GM12878 (cell line): Measurements from ENCODE around the gene UBAC2. TPM values are rescaled to one million over a fixed set of nuclear protein-coding genes. Genes with fewer than 3 reads are reported as not detected.
A peak's percentile ranks its signal among the peaks of the same experiment; 100 is the strongest.

Experiments used
- ATAC-seq: fragments of 200-7000 bp; cut with Tn5 transposase; 3 replicates; pipeline ENCODE4 v1.9.1; 2020; ENCODE audit warnings: mild to moderate bottlenecking, moderate library complexity
- BruUV-seq: library from RNA; stranded (reverse); fragments of 400-500 nt; replicated peaks from 2 replicates; lab custom pipeline; 2021; lab: Mats Ljungman, UMichigan
- CTCF ChIA-PET: fragments of 300-600 bp; sonication (Branson Sonifier 250); formaldehyde crosslinking; extraction: SDS; loops from one replicate; lab custom pipeline; 2021; ENCODE audit warnings: inconsistent platforms; lab: Yijun Ruan, JAX
- POLR2A ChIA-PET: fragments of 350-600 bp; formaldehyde crosslinking; extraction: SDS; loops from one replicate; lab custom pipeline; 2021; ENCODE audit warnings: inconsistent platforms; lab: Charles Lee
- RAD21 ChIA-PET: fragments of 300-600 bp; sonication (Branson Sonifier 250); formaldehyde crosslinking; loops from one replicate; lab custom pipeline; 2023; ENCODE audit warnings: antibody characterized with exemption; ENCODE audit not compliant: unreplicated experiment; lab: Charles Lee
- SMC1A ChIA-PET: fragments of 300-600 bp; sonication (Branson Sonifier 250); formaldehyde crosslinking; loops from one replicate; lab custom pipeline; 2023; ENCODE audit not compliant: unreplicated experiment, uncharacterized antibody; lab: Charles Lee
- DNase-seq: peaks from one replicate; pipeline ENCODE4 v3.0.0-alpha.2; 2011; ENCODE audit warnings: low read depth, low spot score
- FAIRE-seq: peaks from 3 replicates; lab custom pipeline; 2011; peaks lifted over from hg19 to GRCh38; lab: Jason Lieb, UNC
- H2AFZ ChIP-seq: 2 replicates; pipeline ENCODE4 v1.6.0; 2011; ENCODE audit warnings: low read depth, low read length, control low read depth; ENCODE audit not compliant: control insufficient read depth
- H3K27ac ChIP-seq: 2 replicates; pipeline ENCODE4 v1.5.1; 2011; ENCODE audit warnings: control low read depth; ENCODE audit not compliant: control insufficient read depth, insufficient read depth
- H3K27me3 ChIP-seq, 2 experiments: replicated peaks in 1 of 2; 2 replicates each; pipeline versions ENCODE4 v1.6.0 to v1.6.1; 2011; ENCODE audit warnings: low read length in 1 of 2; ENCODE audit not compliant: control insufficient read depth in 2 of 2, insufficient read depth in 2 of 2
- H3K36me3 ChIP-seq, 2 experiments: 2 replicates each; pipeline ENCODE4 v1.5.1; 2011; ENCODE audit warnings: low read length in 1 of 2; ENCODE audit not compliant: control insufficient read depth in 2 of 2, insufficient read depth in 2 of 2
- H3K4me1 ChIP-seq: 2 replicates; pipeline ENCODE4 v1.6.1; 2011; ENCODE audit warnings: mild to moderate bottlenecking, low read length, moderate library complexity, mixed read lengths; ENCODE audit not compliant: control insufficient read depth, insufficient read depth
- H3K4me2 ChIP-seq: 2 replicates; pipeline ENCODE4 v1.6.0; 2011; ENCODE audit warnings: control low read depth; ENCODE audit not compliant: control insufficient read depth, insufficient read depth
- H3K4me3 ChIP-seq: fragments of 200-600 bp; sonication (generic); 2 replicates; pipeline ENCODE4 v1.5.1; 2016
- H3K79me2 ChIP-seq: 2 replicates; pipeline ENCODE4 v1.6.0; 2011; ENCODE audit warnings: low read length; ENCODE audit not compliant: control insufficient read depth, insufficient read depth
- H3K9ac ChIP-seq: 2 replicates; pipeline ENCODE4 v1.8.0; 2011; ENCODE audit warnings: low read length, control low read depth, mixed read lengths; ENCODE audit not compliant: control insufficient read depth, insufficient read depth
- H3K9me3 ChIP-seq: replicated peaks from 3 replicates; pipeline ENCODE4 v1.5.1; 2011; ENCODE audit warnings: mild to moderate bottlenecking, low read length; ENCODE audit not compliant: control insufficient read depth, insufficient read depth
- H4K20me1 ChIP-seq: 2 replicates; pipeline ENCODE4 v1.6.0; 2011; ENCODE audit not compliant: control insufficient read depth, insufficient read depth
- BMI1 ChIP-seq: fragments of 450-650 bp; IDR thresholded peaks from 2 replicates; pipeline ENCODE4 v1.6.1; 2016; ENCODE audit warnings: mild to moderate bottlenecking, moderate library complexity, borderline replicate concordance
- BRCA1 ChIP-seq: IDR thresholded peaks from 2 replicates; pipeline ENCODE4 v1.6.1; 2011; ENCODE audit warnings: low read depth, low read length, improper control_type of control experiment
- CHD4 ChIP-seq: fragments of 200-600 bp; sonication (generic); IDR thresholded peaks from 2 replicates; pipeline ENCODE4 v1.6.1; 2016; ENCODE audit warnings: mild to moderate bottlenecking
- EP300 ChIP-seq, 2 experiments: fragments of 150-350 bp in 1 of 2; IDR thresholded peaks; 2 replicates each; pipeline ENCODE4 v1.6.1; 2011 to 2012; ENCODE audit warnings: low read depth in 2 of 2, low read length in 2 of 2, borderline replicate concordance in 1 of 2, improper control_type of control experiment in 1 of 2, inconsistent platforms in 1 of 2; ENCODE audit not compliant: control insufficient read depth in 1 of 2
- GATAD2B ChIP-seq: fragments of 450-650 bp; conservative IDR thresholded peaks from 2 replicates; pipeline ENCODE4 v1.6.1; 2017; ENCODE audit warnings: low read depth, mild to moderate bottlenecking, moderate library complexity
- HDAC6 ChIP-seq: fragments of 200-600 bp; sonication (generic); IDR thresholded peaks from one replicate; pipeline ENCODE4 v1.8.0; 2017; ENCODE audit warnings: antibody characterized with exemption; ENCODE audit not compliant: unreplicated experiment
- MEF2B ChIP-seq: fragments of 450-650 bp; IDR thresholded peaks from 2 replicates; pipeline ENCODE4 v1.6.1; 2018; ENCODE audit warnings: mild to moderate bottlenecking, moderate library complexity; ENCODE audit not compliant: partially characterized antibody, poor library complexity, severe bottlenecking
- MTA3 ChIP-seq: IDR thresholded peaks from 2 replicates; pipeline ENCODE4 v1.6.1; 2012; ENCODE audit warnings: low read length, inconsistent platforms, borderline replicate concordance
- NR2C1 ChIP-seq: fragments of 450-650 bp; IDR thresholded peaks from 2 replicates; pipeline ENCODE4 v1.6.1; 2017; ENCODE audit warnings: antibody characterized with exemption, mild to moderate bottlenecking, moderate library complexity
- PAX5 ChIP-seq: IDR thresholded peaks from 2 replicates; pipeline ENCODE4 v1.6.1; 2011; ENCODE audit warnings: low read depth, low read length, borderline replicate concordance
- PBX3 ChIP-seq: IDR thresholded peaks from 2 replicates; pipeline ENCODE4 v1.6.1; 2011; ENCODE audit warnings: mild to moderate bottlenecking, low read depth, low read length, moderate library complexity; ENCODE audit not compliant: insufficient replicate concordance
- ZBTB33 ChIP-seq: fragments of 450-650 bp; IDR thresholded peaks from 2 replicates; pipeline ENCODE4 v1.6.1; 2017; ENCODE audit warnings: mild to moderate bottlenecking
- ZBTB4 ChIP-seq: fragments of 450-650 bp; formaldehyde crosslinking; IDR thresholded peaks from 2 replicates; pipeline ENCODE4 v1.4.0; 2022; ENCODE audit warnings: mild to moderate bottlenecking, moderate library complexity
- ZNF622 ChIP-seq: fragments of 450-650 bp; IDR thresholded peaks from 2 replicates; pipeline ENCODE4 v1.6.1; 2017; ENCODE audit warnings: mild to moderate bottlenecking, inconsistent platforms
- WGBS: methylation state at CpG from one replicate; pipeline ENCODE4 v1.1.6; 2016; ENCODE audit warnings: low lambda C conversion rate; ENCODE audit not compliant: insufficient replicate concordance, insufficient coverage; ENCODE audit errors: missing lambda C conversion rate; 5-methylcytosine and 5-hydroxymethylcytosine counted together
- in situ Hi-C: fragments of 300-500 bp; cut with MboI; formaldehyde crosslinking; loops from 9 replicates; pipeline ENCODE4 v1.14.3; 2018; ENCODE audit warnings: mixed read lengths
- intact Hi-C: fragments of 100-400 bp; cut with micrococcal nuclease; formaldehyde crosslinking; loops from one replicate; pipeline ENCODE4 v1.14.2; 2022; ENCODE audit not compliant: unreplicated experiment
- polyA plus RNA-seq, 11 experiments: library from polyadenylated mRNA; depleted of rRNA in 4 of 11; unstranded in 6 of 11; stranded (reverse) in 5 of 11; fragments of >200 nt; fragmentation: Nextera tagmentation in 4 of 11; fragmentation: Illumina TruSeq in 1 of 11; extraction: Ambion mirVana in 4 of 11; extraction: Trizol in 1 of 11; gene quantifications; 1 replicate in 1 of 11; 2 replicates in 10 of 11; pipeline versions ENCODE4 v1.2.1 to v1.2.3, GENCODE V29; 2011 to 2016; ENCODE audit warnings: inconsistent platforms in 2 of 11, missing spikeins in 2 of 11, low read depth in 1 of 11
- total RNA-seq, 4 experiments: library from RNA; depleted of rRNA in 3 of 4; stranded (reverse); fragments of >200 nt in 3 of 4; fragmentation: Illumina TruSeq in 1 of 4; extraction: Trizol in 1 of 4; gene quantifications; 2 replicates each; pipeline versions ENCODE4 v1.2.1 to v1.2.3, GENCODE V29; 2013 to 2021

The UBAC2 gene
- total and polyA plus RNA-seq, 10 of the 15 experiments (the other 5 are each of a cell fraction or from before 2014, with no cell fraction given) = 3.0 to 54.6 (median 17.4) TPM

GRCh38 chr13:99258210-99258860 is 57.7 kb downstream of the UBAC2 start, which contains the start of gene GPR18:
GPR18 (minus strand) TSS chr13:99258379; CDS start chr13:99255872, 2,507 bp downstream.
- no TSS peak for BruUV-seq
- ATAC-seq (peak; percentile 89), FAIRE-seq (peak; percentile 90), DNase-seq (peak; percentile 67)
- POLR2A ChIA-PET = interaction anchor here (1.1 to 2.0 kb wide), 2 partner anchors 54 to 58 kb away, joined by 3 to 12 read pairs; partner anchors contain the start of gene UBAC2
- Histone ChIP-seq H3K4me1 (peaks cover 21% of the 10 kb centered on the region), H4K20me1 (no peaks in the 10 kb centered on the region), H3K4me2 (peak within 1 kb of the TSS; percentile 41), H3K79me2 (peaks cover 2% of the 10 kb centered on the region), H3K27me3 (no peaks in the 10 kb centered on the region), H3K4me3 (peak within 1 kb of the TSS; percentile 64), H3K27ac (peak within 1 kb of the TSS; percentile 38), H2AFZ (no peak within 1 kb of the TSS), H3K9ac (no peak within 1 kb of the TSS), H3K9me3 (no peaks in the 10 kb centered on the region), H3K36me3 (peaks cover 5 to 8% of the 10 kb centered on the region in 2 experiments; a peak in 3 of 4 replicates)
- in situ Hi-C loops (no loop called here), intact Hi-C loops (loop anchor here (1.0 to 2.0 kb wide), 2 partner anchors 30 to 54 kb away; no protein-coding TSS in a partner anchor)
- RAD21 ChIA-PET = interaction anchor here (0.7 to 4.3 kb wide), 14 partner anchors 12 to 82 kb away, joined by 3 to 37 read pairs (median 6); partner anchors contain the start of gene UBAC2
- CTCF ChIA-PET = interaction anchor here (0.7 to 5.1 kb wide), 13 partner anchors 10 to 179 kb away, joined by 3 to 68 read pairs (median 4); partner anchors contain the start of gene UBAC2
- SMC1A ChIA-PET = interaction anchor here (0.5 to 4.7 kb wide), 20 partner anchors 10 to 312 kb away, joined by 3 to 58 read pairs (median 4); partner anchors contain the start of gene UBAC2
- WGBS = 0% methylated on average over 4 of the region's 4 CpGs
- TF ChIP-seq BRCA1 (no peak), ZBTB4 (CRISPR knock-in tag) (no peak), ZNF622 (no peak), GATAD2B (peak; percentile 49; the same call in 1 of the 2 replicates), MTA3 (peak; percentile 66; the same call in 1 of the 2 replicates), ZBTB33 (no peak), CHD4 (no peak), NR2C1 (peak; percentile 25; the same call in 1 of the 2 replicates), PAX5 (peak; percentile 81; the same call in 1 of the 2 replicates), MEF2B (peak; percentile 70), BMI1 (peak; percentile 60; the same call in 1 of the 2 replicates), EP300 (IDR thresholded peaks at IDR 0.05; ENCODE audit: borderline replicate concordance in 1 of 2, control insufficient read depth in 1 of 2, low read depth in 2 of 2, low read length in 2 of 2) (peak in 1 of 2 experiments; percentile 58; a peak in 1 of 4 replicates), HDAC6 (no peak), PBX3 (no peak)
